ENCODE data around the gene PRTFDC1.
"Not testable (repeated sequence)": the region's sequence is repeated elsewhere in the genome, so short reads cannot be mapped to it uniquely, and the experiment has no call there.

PRTFDC1 gene

GRCh38 chr10:24965051-24965450 is 12.6 kb upstream of the PRTFDC1 start:
- DNase-seq, result no peak

- no peak for DNase-seq
Observed at GRCh38 chr10:24963521-24964041, 11.2 kb upstream of the PRTFDC1 start.

DNA sequence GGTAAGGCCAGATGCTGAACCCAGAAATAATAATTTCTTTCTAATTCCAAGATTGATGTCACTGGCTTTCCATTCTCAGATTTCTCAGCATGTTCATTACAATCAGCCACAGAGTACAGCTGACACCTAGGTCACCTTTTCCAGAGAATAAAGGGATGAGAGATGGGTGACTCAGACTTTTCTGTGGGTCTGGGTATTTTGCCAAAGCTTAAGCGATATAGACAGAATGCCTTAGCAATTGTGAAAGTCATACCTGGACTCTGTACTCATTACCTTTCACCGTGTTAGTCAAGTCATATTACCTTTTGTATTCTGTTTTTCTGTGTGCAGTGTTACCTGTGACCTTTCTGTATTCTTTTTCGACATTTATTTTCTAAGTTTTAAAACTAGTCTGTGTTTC is 10.6 kb upstream of the PRTFDC1 start:
- no peak for DNase-seq

DNA sequence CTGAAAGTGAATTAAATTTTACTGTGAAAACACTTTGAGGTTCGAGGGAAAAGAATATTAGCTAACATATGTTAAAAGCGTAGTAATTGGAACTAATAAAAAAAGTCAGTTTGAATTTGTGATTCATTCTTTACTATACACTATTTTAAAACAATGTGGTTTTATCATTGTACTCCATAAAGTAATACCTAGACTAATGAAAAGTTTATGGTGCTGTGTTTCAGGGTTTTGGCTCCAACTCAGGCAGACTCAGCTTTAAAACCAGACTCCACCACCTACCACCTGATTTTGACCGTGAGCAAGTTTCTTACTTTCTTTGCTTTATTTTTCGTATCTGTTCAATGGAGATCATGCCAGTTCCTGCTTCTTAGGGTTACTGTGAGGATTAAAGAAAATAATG is 9.2 kb upstream of the PRTFDC1 start:
- DNase-seq, result no peak

- DNase-seq, result no peak
Observed at GRCh38 chr10:24959382-24959730, 7.0 kb upstream of the PRTFDC1 start.

- DNase-seq, result no peak
Observed at GRCh38 chr10:24958721-24959381, 6.4 kb upstream of the PRTFDC1 start.

DNA sequence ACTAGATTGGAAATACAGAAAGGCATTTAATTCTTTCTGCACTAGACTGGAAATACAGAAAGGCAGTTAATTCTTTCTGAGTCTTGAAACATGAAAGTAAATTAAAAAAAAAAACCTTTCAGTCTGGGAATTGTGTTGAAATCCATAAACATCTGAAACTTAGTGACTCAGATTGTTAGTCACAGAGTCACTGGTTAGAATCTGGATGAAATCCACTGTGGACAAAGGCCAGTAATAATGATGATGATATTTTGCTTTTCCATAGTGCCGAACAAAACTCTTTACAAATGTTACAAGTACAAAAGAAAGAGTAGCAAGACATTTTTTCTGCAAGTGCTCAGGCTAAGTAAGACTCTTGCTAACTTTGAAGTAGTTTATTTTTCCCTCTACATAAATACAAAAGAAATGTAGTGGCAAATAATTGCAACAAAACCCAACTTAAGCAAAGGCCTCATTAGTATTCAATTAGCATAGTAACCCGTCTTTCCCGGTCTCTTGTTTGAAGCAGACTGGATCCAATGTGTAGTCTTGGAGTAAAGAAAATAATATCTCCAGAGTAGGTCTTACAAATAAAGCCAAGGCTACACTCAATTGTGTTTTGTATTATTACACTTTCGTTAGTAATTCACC is 5.8 kb upstream of the PRTFDC1 start:
- DNase-seq, result no peak

- DNase-seq, result not testable (repeated sequence)
Observed at GRCh38 chr10:24957624-24958051, 5.2 kb upstream of the PRTFDC1 start.

DNA sequence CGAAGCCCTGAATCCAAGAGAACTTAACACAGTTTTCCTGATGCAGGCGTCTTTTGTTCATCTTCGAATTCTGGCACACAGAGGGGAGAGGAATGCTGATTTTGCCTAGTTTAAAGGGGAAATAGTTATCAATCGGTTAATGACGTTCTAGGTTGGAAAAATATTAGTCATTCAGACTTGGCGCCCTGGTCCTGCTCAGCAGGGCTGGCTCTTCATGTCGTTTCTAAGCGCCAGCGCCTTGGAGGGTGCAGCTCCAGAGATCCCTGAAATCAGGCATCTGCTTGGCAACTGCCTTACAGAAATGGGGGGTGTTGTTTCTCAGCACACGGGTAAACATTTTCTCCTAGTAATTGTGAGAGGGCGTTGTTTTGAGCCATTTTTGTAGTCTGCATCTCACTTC is 1.3 kb upstream of the PRTFDC1 start:
- DNase-seq, result no peak

- peak; percentile 49 for DNase-seq
Observed at GRCh38 chr10:24952707-24953645, 570 bp upstream of the PRTFDC1 start.

DNA sequence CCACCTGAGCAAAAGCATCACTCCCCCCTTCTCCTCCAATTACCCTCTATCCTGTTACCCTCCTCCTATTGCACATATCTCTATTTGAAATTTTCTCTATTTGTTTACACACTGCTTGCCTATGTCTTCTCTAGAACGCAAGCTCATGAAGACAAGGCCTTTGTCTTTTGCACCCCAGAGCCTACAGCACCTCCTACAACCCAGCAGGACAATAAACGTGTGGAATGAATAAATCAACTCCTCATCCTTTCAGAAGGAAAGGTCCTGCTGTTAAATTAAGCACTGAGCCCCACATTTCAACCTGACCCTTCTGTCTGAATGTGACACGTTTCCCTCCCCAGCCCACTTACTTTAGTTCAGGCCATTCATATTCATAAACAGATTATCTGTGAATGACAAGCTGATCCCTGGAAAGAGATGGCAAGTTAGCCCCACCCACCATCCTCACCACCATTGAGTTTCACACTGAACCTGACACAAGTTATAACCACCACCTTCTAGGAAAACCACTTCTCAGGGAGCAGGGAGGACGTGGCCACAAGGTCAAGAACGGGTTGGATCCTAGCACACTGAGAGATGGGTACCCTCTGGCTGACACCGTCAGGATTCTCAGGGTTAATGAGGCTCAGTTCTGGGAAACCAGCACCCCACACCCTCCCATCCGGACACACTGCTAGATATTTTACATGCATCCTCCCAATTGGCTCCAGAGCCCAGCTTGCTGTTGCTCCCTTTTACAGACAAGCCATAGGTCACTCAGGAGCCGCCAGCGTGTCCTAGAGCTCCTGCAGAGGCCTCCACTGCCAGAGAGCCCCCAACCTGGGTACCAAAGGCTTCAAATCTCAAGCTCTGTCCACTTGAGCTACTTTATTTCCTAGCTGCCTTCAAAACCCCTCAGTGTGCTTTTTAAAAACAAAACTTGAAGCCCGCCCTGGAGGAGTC is 934 bp downstream of the PRTFDC1 start:
- no peak for DNase-seq

DNA sequence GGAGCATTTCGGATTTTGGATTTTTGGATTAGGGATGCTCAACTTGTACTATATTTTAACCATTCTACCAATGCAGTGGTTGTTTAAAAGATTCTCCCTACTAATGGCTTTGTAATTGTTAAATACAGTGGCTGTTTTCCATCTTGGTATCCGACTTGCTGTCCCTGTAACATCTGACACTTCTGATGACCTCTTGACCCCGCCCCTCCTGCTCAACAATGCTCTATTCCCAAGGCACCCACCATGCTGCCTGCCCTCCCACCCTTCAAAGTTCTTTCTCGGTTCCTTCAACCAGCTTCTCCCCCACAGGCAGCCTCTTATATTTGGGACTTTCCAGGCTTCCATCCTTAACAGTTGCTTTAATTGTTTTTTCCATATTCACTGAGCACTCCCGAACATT is 2.0 kb downstream of the PRTFDC1 start:
- no peak for DNase-seq

GRCh38 chr10:24949616-24950015 is 2.8 kb downstream of the PRTFDC1 start:
- no peak for DNase-seq

DNA sequence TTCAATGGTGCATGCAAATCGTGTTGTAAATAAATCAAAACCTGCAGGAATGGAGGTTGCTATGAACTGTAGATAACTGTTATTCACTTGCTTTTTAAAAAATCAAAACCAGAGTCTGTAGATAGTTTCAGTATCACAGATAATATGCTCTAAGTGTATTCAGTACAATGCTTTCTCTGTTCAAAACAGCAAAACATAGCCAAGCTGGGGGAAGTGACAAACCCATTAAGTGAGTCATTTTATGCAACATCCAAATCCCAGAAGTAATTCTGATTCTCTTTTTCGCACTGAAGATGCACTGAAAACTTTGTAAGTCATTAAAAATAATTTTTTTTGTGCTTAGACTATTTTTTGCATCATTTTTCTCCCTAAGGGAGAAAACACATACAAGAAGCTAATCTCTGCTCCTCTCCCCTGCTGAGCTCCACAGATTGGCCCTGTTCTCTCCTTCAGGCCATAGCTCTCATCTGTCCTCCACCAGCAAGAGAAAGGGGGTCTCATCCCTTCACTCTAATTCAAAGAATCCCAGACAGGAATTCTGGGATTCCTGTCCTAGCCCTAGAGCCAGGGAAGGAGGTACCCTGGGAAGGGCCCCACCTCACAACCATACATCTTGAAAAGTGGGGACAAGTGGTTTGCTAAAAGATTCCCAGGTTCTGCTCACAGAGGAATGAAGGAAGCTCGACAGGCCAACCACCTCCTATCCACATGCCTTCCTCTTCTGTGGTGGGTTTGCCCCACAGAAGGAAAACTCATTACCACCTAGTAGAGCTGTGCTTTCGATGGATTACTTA is 4.9 kb downstream of the PRTFDC1 start:
- DNase-seq, result no peak

- DNase-seq, result no peak
Observed at GRCh38 chr10:24944512-24945255, 7.7 kb downstream of the PRTFDC1 start.

- DNase-seq, result no peak
Observed at GRCh38 chr10:24938525-24938924, 13.9 kb downstream of the PRTFDC1 start.

- DNase-seq, result no peak
Observed at GRCh38 chr10:24938076-24938475, 14.3 kb downstream of the PRTFDC1 start.

GRCh38 chr10:24935504-24936292 is 16.7 kb downstream of the PRTFDC1 start:
- DNase-seq, result no peak

DNA sequence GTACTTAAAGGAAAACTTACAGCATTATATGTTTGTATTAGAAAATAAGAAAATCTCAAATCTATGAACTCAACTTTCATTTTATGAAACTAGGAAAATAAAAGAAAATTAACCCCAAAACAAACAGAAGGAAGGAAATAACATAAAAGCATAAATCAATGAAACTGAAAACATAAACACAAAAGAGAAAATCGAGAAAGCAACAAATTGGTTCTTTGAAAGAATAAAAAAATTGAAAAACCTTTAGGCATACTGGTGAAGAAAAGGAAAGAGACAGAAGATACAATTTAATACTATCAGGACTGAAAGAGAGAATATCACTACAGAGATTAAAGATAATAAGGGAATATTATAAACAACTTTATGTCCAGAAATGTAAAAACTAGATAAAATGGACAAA is 21.2 kb downstream of the PRTFDC1 start:
- no peak for DNase-seq

GRCh38 chr10:24930427-24930826 is 22.0 kb downstream of the PRTFDC1 start:
- no peak for DNase-seq
